Right atrium auricular region (tissue), 2 donors: Measurements from ENCODE around the gene SLC25A21. TPM values are rescaled to one million over a fixed set of nuclear protein-coding genes. Genes with fewer than 3 reads are reported as not detected.
"Not testable (repeated sequence)": the region's sequence is repeated elsewhere in the genome, so short reads cannot be mapped to it uniquely, and the experiment has no call there.

Experiments used
- DNase-seq: peaks from one replicate; pipeline ENCODE4 v3.0.0-alpha.2; 2019; ENCODE audit warnings: low spot score
- H3K27ac ChIP-seq, 2 donors: fragments of 200-600 bp; sonication (generic); 1 replicate in 1 of 2; 2 replicates in 1 of 2; pipeline ENCODE4 v1.5.1; 2016 to 2019
- H3K27me3 ChIP-seq, 2 donors: fragments of 200-600 bp; sonication (generic); one replicate each; pipeline versions ENCODE4 v1.5.1 to v1.6.0; 2017 to 2019
- H3K36me3 ChIP-seq: fragments of 200-600 bp; sonication (generic); one replicate; pipeline ENCODE4 v1.5.1; 2016
- H3K4me1 ChIP-seq, 2 donors: fragments of 200-600 bp; sonication (generic); one replicate each; pipeline versions ENCODE4 v1.5.1 to v1.6.0; 2017 to 2019
- H3K4me3 ChIP-seq, 2 donors: fragments of 200-600 bp; sonication (generic); 1 replicate in 1 of 2; 2 replicates in 1 of 2; pipeline ENCODE4 v1.5.1; 2017 to 2019; ENCODE audit warnings: mild to moderate bottlenecking in 1 of 2, moderate library complexity in 1 of 2
- H3K9me3 ChIP-seq, 2 donors: fragments of 200-600 bp; sonication (generic); one replicate each; pipeline ENCODE4 v1.5.1; 2019
- total RNA-seq, 2 donors: library from RNA; depleted of rRNA; stranded (reverse); fragments of >200 nt; gene quantifications; one replicate each; pipeline ENCODE4 v1.1.0, GENCODE V29; 2016
- TF ChIP-seq, protein P1 (sequence below), 2 donors: fragments of 200-600 bp; sonication (generic); IDR thresholded peaks; one replicate each; pipeline ENCODE4 v1.5.1; 2019; ENCODE audit warnings: antibody characterized with exemption in 2 of 2

SLC25A21 gene
- total RNA-seq, 2 donors from 2014 or later = 0.55 to 0.93 TPM

DNA sequence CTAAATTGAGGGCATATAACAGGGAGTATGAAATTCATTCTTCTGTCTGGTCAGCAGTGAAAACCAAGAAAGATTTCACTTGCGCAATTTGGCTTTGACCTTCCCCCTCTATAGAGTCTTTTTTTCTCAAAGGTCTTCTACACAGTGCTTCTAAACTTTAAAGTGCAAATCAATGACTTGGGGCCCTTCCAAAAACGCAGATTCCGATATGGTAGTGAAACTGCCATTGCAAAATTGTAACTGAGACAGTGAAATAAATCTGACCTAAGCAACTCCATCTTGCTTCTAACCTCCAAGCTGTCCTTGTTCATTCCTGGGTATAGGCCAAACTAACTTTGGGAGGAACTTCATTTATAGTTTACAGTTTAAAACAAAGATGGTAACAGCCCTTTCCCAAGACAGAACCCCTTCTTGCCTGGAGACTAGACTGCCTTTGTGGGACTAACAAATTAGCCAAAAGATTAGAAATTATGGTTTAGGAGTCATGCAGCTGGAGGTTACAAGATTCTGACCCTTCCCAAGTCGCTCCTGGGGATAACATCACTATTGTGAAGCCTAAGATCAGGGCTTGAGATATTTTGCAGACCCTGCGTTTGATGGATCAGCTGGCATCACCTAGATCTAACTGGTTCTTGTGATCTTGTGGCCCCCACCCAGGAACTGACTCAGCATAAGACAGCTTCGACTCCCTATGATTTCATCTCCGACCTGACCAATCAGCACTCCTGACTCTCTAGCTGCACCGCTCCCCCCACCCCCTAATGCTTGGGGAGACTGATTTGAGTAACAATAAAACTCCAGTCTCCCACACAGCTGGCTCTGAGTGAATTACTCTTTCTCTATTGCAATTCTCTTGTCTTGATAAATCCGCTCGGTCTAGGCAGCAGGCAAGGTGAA is 5.0 kb downstream of the SLC25A21 start:
- Histone ChIP-seq H3K36me3 (no peaks in the 10 kb centered on the region), H3K4me3 (no peak overlapping the region), H3K27ac (no peak overlapping the region), H3K9me3 (no peaks in the 10 kb centered on the region), H3K27me3 (no peaks in the 10 kb centered on the region), H3K4me1 (no peaks in the 10 kb centered on the region)
- DNase-seq = no peak
- TF ChIP-seq, protein P1, sequence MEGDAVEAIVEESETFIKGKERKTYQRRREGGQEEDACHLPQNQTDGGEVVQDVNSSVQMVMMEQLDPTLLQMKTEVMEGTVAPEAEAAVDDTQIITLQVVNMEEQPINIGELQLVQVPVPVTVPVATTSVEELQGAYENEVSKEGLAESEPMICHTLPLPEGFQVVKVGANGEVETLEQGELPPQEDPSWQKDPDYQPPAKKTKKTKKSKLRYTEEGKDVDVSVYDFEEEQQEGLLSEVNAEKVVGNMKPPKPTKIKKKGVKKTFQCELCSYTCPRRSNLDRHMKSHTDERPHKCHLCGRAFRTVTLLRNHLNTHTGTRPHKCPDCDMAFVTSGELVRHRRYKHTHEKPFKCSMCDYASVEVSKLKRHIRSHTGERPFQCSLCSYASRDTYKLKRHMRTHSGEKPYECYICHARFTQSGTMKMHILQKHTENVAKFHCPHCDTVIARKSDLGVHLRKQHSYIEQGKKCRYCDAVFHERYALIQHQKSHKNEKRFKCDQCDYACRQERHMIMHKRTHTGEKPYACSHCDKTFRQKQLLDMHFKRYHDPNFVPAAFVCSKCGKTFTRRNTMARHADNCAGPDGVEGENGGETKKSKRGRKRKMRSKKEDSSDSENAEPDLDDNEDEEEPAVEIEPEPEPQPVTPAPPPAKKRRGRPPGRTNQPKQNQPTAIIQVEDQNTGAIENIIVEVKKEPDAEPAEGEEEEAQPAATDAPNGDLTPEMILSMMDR (IDR thresholded peaks at IDR 0.05) = no peak

GRCh38 chr14:37165794-37166193 is 6.6 kb downstream of the SLC25A21 start:
- Histone ChIP-seq H3K27ac (no peak overlapping the region), H3K36me3 (no peaks in the 10 kb centered on the region), H3K4me3 (no peak overlapping the region), H3K9me3 (no peaks in the 10 kb centered on the region), H3K27me3 (no peaks in the 10 kb centered on the region), H3K4me1 (no peaks in the 10 kb centered on the region)
- TF ChIP-seq, protein P1 (IDR thresholded peaks at IDR 0.05) = no peak
- DNase-seq = no peak

GRCh38 chr14:37162307-37162706 is 10.1 kb downstream of the SLC25A21 start:
- H3K4me3 ChIP-seq, H3K27me3 ChIP-seq, H3K36me3 ChIP-seq, H3K9me3 ChIP-seq, H3K27ac ChIP-seq, H3K4me1 ChIP-seq, DNase-seq: not testable (repeated sequence)

- Histone ChIP-seq H3K36me3 (no peaks in the 10 kb centered on the region), H3K4me1 (no peaks in the 10 kb centered on the region), H3K27ac (no peak overlapping the region), H3K9me3 (peaks cover 0 to 10% of the 10 kb centered on the region in 2 donors), H3K27me3 (no peaks in the 10 kb centered on the region), H3K4me3 (no peak overlapping the region)
- no peak for DNase-seq
- TF ChIP-seq, protein P1 (IDR thresholded peaks at IDR 0.05) = no peak
Measured at GRCh38 chr14:37157987-37158386, 14.4 kb downstream of the SLC25A21 start.

- Histone ChIP-seq H3K9me3 (peaks cover 0 to 10% of the 10 kb centered on the region in 2 donors), H3K4me1 (peaks cover 0 to 4% of the 10 kb centered on the region in 2 donors), H3K4me3 (no peak overlapping the region), H3K27me3 (no peaks in the 10 kb centered on the region), H3K27ac (no peak overlapping the region), H3K36me3 (no peaks in the 10 kb centered on the region)
- TF ChIP-seq, protein P1 (IDR thresholded peaks at IDR 0.05) = no peak
- DNase-seq = no peak
Measured at GRCh38 chr14:37153483-37153882, 18.9 kb downstream of the SLC25A21 start.

GRCh38 chr14:37153005-37153404 is 19.4 kb downstream of the SLC25A21 start:
- DNase-seq = no peak
- Histone ChIP-seq H3K4me3 (no peak overlapping the region), H3K9me3 (peaks cover 0 to 10% of the 10 kb centered on the region in 2 donors), H3K27me3 (no peaks in the 10 kb centered on the region), H3K4me1 (peaks cover 0 to 4% of the 10 kb centered on the region in 2 donors), H3K27ac (no peak overlapping the region), H3K36me3 (no peaks in the 10 kb centered on the region)
- TF ChIP-seq, protein P1 (IDR thresholded peaks at IDR 0.05) = no peak
